Suprapubic skin (tissue), 4 donors: ENCODE measurements around the gene TEAD1. TPM values are rescaled to one million over a fixed set of nuclear protein-coding genes. Genes with fewer than 3 reads are reported as not detected.

Experiments used
- DNase-seq, 2 donors: peaks; one replicate each; pipeline ENCODE4 v3.0.0-alpha.2; 2019; ENCODE audit warnings: low spot score in 2 of 2
- H3K27ac ChIP-seq: fragments of 200-600 bp; sonication (generic); one replicate; pipeline ENCODE4 v1.5.1; 2019
- H3K27me3 ChIP-seq: fragments of 200-600 bp; sonication (generic); one replicate; pipeline ENCODE4 v1.5.1; 2019
- H3K36me3 ChIP-seq: fragments of 200-600 bp; sonication (generic); one replicate; pipeline ENCODE4 v1.5.1; 2019
- H3K4me1 ChIP-seq: fragments of 200-600 bp; sonication (generic); one replicate; pipeline ENCODE4 v1.5.1; 2019
- H3K4me3 ChIP-seq: fragments of 200-600 bp; sonication (generic); one replicate; pipeline ENCODE4 v1.5.1; 2019; ENCODE audit warnings: mild to moderate bottlenecking
- H3K9me3 ChIP-seq: fragments of 200-600 bp; sonication (generic); one replicate; pipeline ENCODE4 v1.5.1; 2019
- CTCF ChIP-seq, 2 donors: fragments of 200-600 bp in 1 of 2; fragments of 450-650 bp in 1 of 2; sonication (generic) in 1 of 2; IDR thresholded peaks; one replicate each; pipeline ENCODE4 v1.5.1; 2016 to 2019; ENCODE audit warnings: antibody characterized with exemption in 2 of 2, mild to moderate bottlenecking in 1 of 2, moderate library complexity in 1 of 2
- EP300 ChIP-seq: sonication (generic); formaldehyde crosslinking; IDR thresholded peaks from one replicate; pipeline ENCODE4 v1.6.1; 2017; ENCODE audit warnings: antibody characterized with exemption
- POLR2A ChIP-seq, 2 donors: fragments of 450-650 bp; IDR thresholded peaks; one replicate each; pipeline ENCODE4 v1.6.1; 2017; ENCODE audit warnings: antibody characterized with exemption in 2 of 2, mild to moderate bottlenecking in 2 of 2, moderate library complexity in 2 of 2
- POLR2AphosphoS5 ChIP-seq, 3 donors: sonication (generic); formaldehyde crosslinking; IDR thresholded peaks; one replicate each; pipeline ENCODE4 v1.6.1; 2017; ENCODE audit warnings: antibody characterized with exemption in 3 of 3
- WGBS: methylation state at CpG from one replicate; pipeline ENCODE4 v1.1.5; 2018; 5-methylcytosine and 5-hydroxymethylcytosine counted together
- total RNA-seq, 4 donors: library from RNA; depleted of rRNA; stranded (reverse); fragments of >200 nt; gene quantifications; one replicate each; pipeline ENCODE4 v1.1.0, GENCODE V29; 2016

TEAD1 gene
- total RNA-seq, 4 donors from 2014 or later: 60.3 to 84.8 (median 72.4) TPM

- Histone ChIP-seq H3K36me3 (no peaks in the 10 kb centered on the region), H3K9me3 (no peaks in the 10 kb centered on the region), H3K4me1 (peaks cover 16% of the 10 kb centered on the region), H3K4me3 (no peak overlapping the region), H3K27me3 (no peaks in the 10 kb centered on the region), H3K27ac (no peak overlapping the region)
- no peak for DNase-seq
- TF ChIP-seq POLR2A (IDR thresholded peaks at IDR 0.05) (no peak), EP300 (no peak), POLR2AphosphoS5 (IDR thresholded peaks at IDR 0.05) (no peak), CTCF (IDR thresholded peaks at IDR 0.05) (no peak)
- WGBS: 92% methylated on average over 10 of the region's 10 CpGs
Observed at GRCh38 chr11:12775955-12776354, 101.7 kb downstream of the TEAD1 start.

- H3K27ac ChIP-seq: no peak overlapping the region
- 82% methylated on average over 5 of the region's 5 CpGs for WGBS
Observed at GRCh38 chr11:12777208-12777874, 103.1 kb downstream of the TEAD1 start.

GRCh38 chr11:12778240-12778905, 104.2 kb downstream of the TEAD1 start:
- H3K27ac ChIP-seq: no peak overlapping the region
- 79% methylated on average over 2 of the region's 2 CpGs for WGBS
- TF ChIP-seq EP300 (no peak), POLR2AphosphoS5 (IDR thresholded peaks at IDR 0.05) (no peak), CTCF (IDR thresholded peaks at IDR 0.05) (no peak), POLR2A (IDR thresholded peaks at IDR 0.05) (no peak)

More at GRCh38 chr11:12777208-12777874, 103.1 kb downstream of the TEAD1 start:
- no peaks in the 10 kb centered on the region for H3K36me3 ChIP-seq
- TF ChIP-seq POLR2AphosphoS5 (IDR thresholded peaks at IDR 0.05) (no peak), POLR2A (IDR thresholded peaks at IDR 0.05) (no peak), CTCF (IDR thresholded peaks at IDR 0.05) (no peak), EP300 (no peak)
- no peak for DNase-seq
- H3K4me1 ChIP-seq: peaks cover 6% of the 10 kb centered on the region
- H3K9me3 ChIP-seq: no peaks in the 10 kb centered on the region
- no peaks in the 10 kb centered on the region for H3K27me3 ChIP-seq
- no peak overlapping the region for H3K4me3 ChIP-seq

GRCh38 chr11:12783765-12784164, 109.5 kb downstream of the TEAD1 start:
- TF ChIP-seq CTCF (IDR thresholded peaks at IDR 0.05) (no peak), POLR2AphosphoS5 (IDR thresholded peaks at IDR 0.05) (no peak), EP300 (no peak), POLR2A (IDR thresholded peaks at IDR 0.05) (no peak)
- Histone ChIP-seq H3K27ac (no peak overlapping the region), H3K9me3 (no peaks in the 10 kb centered on the region), H3K27me3 (no peaks in the 10 kb centered on the region), H3K4me3 (no peak overlapping the region), H3K36me3 (no peaks in the 10 kb centered on the region), H3K4me1 (no peaks in the 10 kb centered on the region)
- WGBS: 98% methylated on average over 2 of the region's 2 CpGs
- no peak for DNase-seq

More at GRCh38 chr11:12778240-12778905, 104.2 kb downstream of the TEAD1 start:
- Histone ChIP-seq H3K9me3 (no peaks in the 10 kb centered on the region), H3K27me3 (no peaks in the 10 kb centered on the region), H3K4me3 (no peak overlapping the region), H3K4me1 (peaks cover 4% of the 10 kb centered on the region), H3K36me3 (no peaks in the 10 kb centered on the region)
- DNase-seq: no peak

GRCh38 chr11:12784445-12784844, 110.2 kb downstream of the TEAD1 start:
- Histone ChIP-seq H3K27ac (no peak overlapping the region), H3K9me3 (no peaks in the 10 kb centered on the region), H3K36me3 (no peaks in the 10 kb centered on the region), H3K27me3 (no peaks in the 10 kb centered on the region), H3K4me3 (no peak overlapping the region), H3K4me1 (no peaks in the 10 kb centered on the region)
- DNase-seq: no peak
- WGBS: 33% methylated on average over 3 of the region's 3 CpGs
- TF ChIP-seq CTCF (IDR thresholded peaks at IDR 0.05) (no peak), EP300 (no peak), POLR2A (IDR thresholded peaks at IDR 0.05) (no peak), POLR2AphosphoS5 (IDR thresholded peaks at IDR 0.05) (no peak)
